Dendritic cell treated with granulocyte-macrophage colony-stimulating factor and Interleukin-4, amounts not matched to agents 40 ng/mL and 50 ng/mL, for 4 days (primary cell): ENCODE data around the gene PCNX2.
A peak's percentile ranks its signal among the peaks of the same experiment; 100 is the strongest.

ENCODE experiments used
- H3K27ac Mint-ChIP-seq: one replicate; pipeline ENCODE4 v1.8.0; 2022; ENCODE audit warnings: mild to moderate bottlenecking, mixed read lengths
- H3K27me3 Mint-ChIP-seq: one replicate; pipeline ENCODE4 v1.8.0; 2022; ENCODE audit warnings: mild to moderate bottlenecking, mixed read lengths
- H3K36me3 Mint-ChIP-seq: one replicate; pipeline ENCODE4 v1.8.0; 2022; ENCODE audit warnings: low read depth, mixed read lengths
- H3K4me1 Mint-ChIP-seq: one replicate; pipeline ENCODE4 v1.8.0; 2022; ENCODE audit warnings: low read depth, mixed read lengths
- H3K4me3 Mint-ChIP-seq: one replicate; pipeline ENCODE4 v1.8.0; 2022; ENCODE audit warnings: mild to moderate bottlenecking, moderate library complexity, mixed read lengths
- H3K9me3 Mint-ChIP-seq: one replicate; pipeline ENCODE4 v1.8.0; 2022; ENCODE audit warnings: mixed read lengths
- intact Hi-C: fragments of 100-400 bp; cut with micrococcal nuclease; formaldehyde crosslinking; loops from one replicate; pipeline ENCODE4 v1.15.0; 2022

Gene PCNX2

DNA sequence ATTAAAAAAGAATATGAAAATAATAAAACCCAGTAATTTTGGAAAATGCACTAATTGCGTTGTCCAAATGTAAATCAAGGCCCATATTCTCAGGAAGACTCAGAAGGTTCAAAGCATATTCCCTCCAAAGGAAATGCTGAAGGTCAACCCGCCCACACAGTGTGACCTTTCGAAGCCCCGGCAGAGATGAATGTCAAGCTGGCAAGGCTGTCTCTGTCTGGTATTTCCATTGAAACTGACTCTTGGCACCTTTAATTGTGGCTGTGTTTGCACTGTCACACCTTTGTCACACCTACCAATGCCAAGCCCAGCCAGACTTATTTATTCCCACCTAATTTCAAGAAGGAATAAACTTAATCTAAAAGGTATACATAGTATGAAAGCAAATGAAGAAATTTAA is 262.6 kb downstream of the PCNX2 start:
- no peaks in the 10 kb centered on the region for H3K27me3 Mint-ChIP-seq
- H3K36me3 Mint-ChIP-seq, result no peaks in the 10 kb centered on the region
- H3K9me3 Mint-ChIP-seq, result no peaks in the 10 kb centered on the region
- H3K27ac Mint-ChIP-seq, result no peak overlapping the region
- H3K4me1 Mint-ChIP-seq, result peaks cover 1% of the 10 kb centered on the region
- intact Hi-C loops, result no loop called here
- H3K4me3 Mint-ChIP-seq, result no peak overlapping the region

DNA sequence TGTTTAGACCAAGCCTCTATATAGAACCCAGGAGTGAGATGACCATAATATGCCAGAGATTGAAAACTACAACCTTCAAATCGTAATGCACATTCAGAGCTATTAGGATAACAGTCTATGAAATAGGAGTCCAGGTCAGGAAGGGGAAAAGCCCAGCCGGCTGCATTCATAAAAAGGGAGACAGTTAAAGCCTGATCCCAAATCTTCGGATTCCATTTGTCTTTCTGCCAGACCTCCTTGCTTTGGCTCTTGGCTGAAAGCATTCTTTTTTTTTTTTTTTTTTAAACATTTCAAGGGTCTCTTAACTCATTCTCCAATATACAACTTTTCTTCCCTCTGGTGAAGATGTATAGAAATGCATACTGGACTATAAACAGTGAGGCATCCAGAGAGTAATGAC is 264.0 kb downstream of the PCNX2 start:
- intact Hi-C loops, result no loop called here
- Mint-ChIP-seq H3K4me3 (no peak overlapping the region), H3K36me3 (no peaks in the 10 kb centered on the region), H3K4me1 (peaks cover 7% of the 10 kb centered on the region), H3K27me3 (no peaks in the 10 kb centered on the region), H3K9me3 (no peaks in the 10 kb centered on the region), H3K27ac (no peak overlapping the region)

DNA sequence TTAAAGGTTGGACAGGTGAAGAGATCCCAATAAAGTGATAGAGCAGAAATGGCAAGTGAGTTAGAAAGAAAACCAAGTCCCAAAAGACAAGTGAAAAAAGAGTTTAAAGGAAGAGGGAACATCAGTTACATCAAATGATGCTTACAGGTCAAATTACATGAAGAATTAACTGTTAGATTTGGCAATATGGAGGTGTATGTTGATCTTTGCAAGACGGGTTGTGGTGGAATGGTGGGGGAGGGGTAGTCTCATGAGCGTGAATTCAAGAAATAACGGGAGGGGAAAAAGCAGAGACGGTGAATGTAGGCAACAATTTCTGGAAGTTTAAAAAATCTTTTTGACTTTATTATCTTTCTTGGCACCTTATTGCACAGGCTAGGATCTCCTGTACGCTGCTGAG is 268.5 kb downstream of the PCNX2 start:
- Mint-ChIP-seq H3K4me3 (no peak overlapping the region), H3K9me3 (no peaks in the 10 kb centered on the region), H3K36me3 (no peaks in the 10 kb centered on the region), H3K27ac (no peak overlapping the region), H3K4me1 (peaks cover 11% of the 10 kb centered on the region), H3K27me3 (no peaks in the 10 kb centered on the region)
- intact Hi-C loops, result loop anchor here (10.0 kb wide), 2 partner anchors 148 to 392 kb away; partner anchors contain the start of gene SIPA1L2

DNA sequence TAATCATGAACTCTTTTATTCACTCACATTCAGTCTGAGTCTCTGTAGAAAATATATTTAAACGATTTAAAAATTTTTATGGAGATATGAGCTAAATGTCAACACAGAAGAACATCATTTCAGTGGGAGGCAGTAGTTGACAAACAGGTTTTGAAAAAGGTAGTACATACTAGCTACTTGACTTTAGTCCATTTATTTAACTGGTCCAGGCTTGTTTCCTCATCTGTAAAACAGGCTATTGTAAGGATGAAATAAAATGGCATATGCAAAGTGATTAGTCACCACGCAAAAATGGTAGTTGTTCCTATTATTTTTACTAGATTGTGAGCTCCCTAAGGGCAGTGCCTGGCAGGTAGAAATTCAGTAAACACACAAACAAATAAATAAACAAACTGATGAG is 270.0 kb downstream of the PCNX2 start:
- no peaks in the 10 kb centered on the region for H3K36me3 Mint-ChIP-seq
- no peaks in the 10 kb centered on the region for H3K27me3 Mint-ChIP-seq
- intact Hi-C loops, result loop anchor here (10.0 kb wide), 2 partner anchors 149 to 391 kb away; partner anchors contain the start of gene SIPA1L2
- peaks cover 17% of the 10 kb centered on the region for H3K4me1 Mint-ChIP-seq
- no peaks in the 10 kb centered on the region for H3K9me3 Mint-ChIP-seq
- no peak overlapping the region for H3K27ac Mint-ChIP-seq
- no peak overlapping the region for H3K4me3 Mint-ChIP-seq

DNA sequence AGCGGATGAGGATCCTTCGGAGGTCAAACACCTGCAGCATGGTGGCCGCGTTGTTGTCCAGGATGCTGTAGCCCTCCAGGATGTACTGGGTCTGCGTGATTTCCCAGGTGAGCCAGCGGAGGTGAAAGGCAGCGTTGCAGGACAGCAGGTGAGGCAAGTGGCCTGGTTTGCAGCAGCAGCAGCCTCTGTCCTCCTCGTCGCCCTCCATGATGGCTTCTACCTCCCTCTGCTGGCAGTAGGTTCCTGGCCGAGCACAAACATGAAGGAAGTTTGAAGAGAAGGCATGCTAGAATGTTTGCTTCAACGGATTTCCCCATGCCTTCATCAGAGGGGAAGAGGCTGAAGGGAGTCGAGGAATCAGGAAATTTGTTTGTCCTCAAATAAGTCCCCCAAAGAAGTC is 270.4 kb downstream of the PCNX2 start:
- H3K4me3 Mint-ChIP-seq, result no peak overlapping the region
- H3K36me3 Mint-ChIP-seq, result no peaks in the 10 kb centered on the region
- H3K4me1 Mint-ChIP-seq, result peaks cover 21% of the 10 kb centered on the region
- H3K27me3 Mint-ChIP-seq, result peaks cover 2% of the 10 kb centered on the region
- H3K9me3 Mint-ChIP-seq, result no peaks in the 10 kb centered on the region
- intact Hi-C loops, result loop anchor here (10.0 kb wide), 2 partner anchors 150 to 390 kb away; partner anchors contain the start of gene SIPA1L2
- H3K27ac Mint-ChIP-seq, result no peak overlapping the region

DNA sequence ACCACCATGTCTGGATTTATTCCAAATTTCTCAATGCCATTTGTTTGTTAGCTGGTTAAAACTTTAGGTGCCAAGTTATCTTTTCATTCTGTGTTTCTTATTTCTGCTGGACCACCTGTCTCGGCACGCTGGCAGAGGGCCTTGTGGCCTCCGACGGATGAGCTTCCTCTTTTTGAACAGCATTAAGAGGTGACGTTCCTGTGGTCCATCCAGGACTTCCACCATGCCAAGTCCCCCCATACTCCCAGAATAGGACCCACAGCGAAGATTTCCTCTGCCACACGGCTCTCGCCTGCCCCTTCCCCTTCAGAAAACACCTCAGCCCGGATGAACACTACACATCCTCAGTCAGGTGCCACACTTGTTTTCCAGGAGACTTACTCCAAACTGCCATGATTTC is 271.3 kb downstream of the PCNX2 start:
- H3K4me1 Mint-ChIP-seq, result peaks cover 31% of the 10 kb centered on the region
- H3K4me3 Mint-ChIP-seq, result no peak overlapping the region
- intact Hi-C loops, result loop anchor here (10.0 kb wide), 2 partner anchors 151 to 389 kb away; partner anchors contain the start of gene SIPA1L2
- H3K27ac Mint-ChIP-seq, result no peak overlapping the region
- no peaks in the 10 kb centered on the region for H3K36me3 Mint-ChIP-seq
- peaks cover 2% of the 10 kb centered on the region for H3K27me3 Mint-ChIP-seq
- no peaks in the 10 kb centered on the region for H3K9me3 Mint-ChIP-seq

DNA sequence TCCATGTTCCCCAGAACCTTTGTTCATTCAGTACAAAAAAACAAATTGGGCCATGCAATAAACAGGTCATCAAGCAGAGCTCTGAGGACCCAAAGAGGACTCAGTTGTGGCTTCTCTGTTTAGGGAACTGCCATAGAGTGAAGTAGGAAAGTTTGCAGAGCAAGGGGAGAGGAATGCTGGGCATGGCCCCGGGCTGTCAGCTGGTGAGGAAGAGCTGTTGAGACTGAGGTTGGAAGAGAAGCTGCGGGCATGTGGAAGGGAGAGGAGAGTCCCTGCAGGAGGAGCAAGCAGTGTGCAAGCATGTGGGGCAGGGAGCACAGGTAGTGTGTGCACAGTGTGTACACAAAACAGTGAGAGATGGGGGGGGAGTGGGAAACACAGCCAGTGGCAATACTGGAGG is 273.3 kb downstream of the PCNX2 start:
- no peak overlapping the region for H3K4me3 Mint-ChIP-seq
- peaks cover 27% of the 10 kb centered on the region for H3K4me1 Mint-ChIP-seq
- H3K36me3 Mint-ChIP-seq, result no peaks in the 10 kb centered on the region
- no peak overlapping the region for H3K27ac Mint-ChIP-seq
- H3K9me3 Mint-ChIP-seq, result no peaks in the 10 kb centered on the region
- H3K27me3 Mint-ChIP-seq, result peaks cover 2% of the 10 kb centered on the region
- intact Hi-C loops, result loop anchor here (10.0 kb wide), 2 partner anchors 153 to 387 kb away; partner anchors contain the start of gene SIPA1L2

DNA sequence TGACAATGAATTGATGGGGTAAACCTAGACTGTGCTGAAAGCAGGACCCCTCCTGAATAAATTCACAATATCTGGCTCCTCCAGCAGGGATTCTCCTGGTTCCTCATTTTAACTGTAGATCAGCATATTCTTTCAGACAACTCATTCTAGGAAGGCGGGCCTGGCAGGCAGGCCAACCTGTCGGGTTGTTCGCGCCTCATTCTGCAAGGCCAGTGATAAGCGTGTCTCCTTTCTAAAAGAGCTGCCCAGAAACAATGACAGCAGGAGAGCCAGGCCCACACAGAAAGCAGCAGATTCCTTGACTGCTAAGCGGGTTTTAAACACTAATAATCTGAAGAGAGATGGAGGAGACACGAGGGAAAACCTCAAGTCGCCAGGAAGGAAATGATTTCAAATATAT is 275.1 kb downstream of the PCNX2 start:
- no peaks in the 10 kb centered on the region for H3K9me3 Mint-ChIP-seq
- H3K4me3 Mint-ChIP-seq, result peak overlapping the region; percentile 31
- H3K27me3 Mint-ChIP-seq, result peaks cover 2% of the 10 kb centered on the region
- intact Hi-C loops, result loop anchor here (10.0 kb wide), 2 partner anchors 154 to 386 kb away; partner anchors contain the start of gene SIPA1L2
- H3K4me1 Mint-ChIP-seq, result peaks cover 27% of the 10 kb centered on the region
- H3K27ac Mint-ChIP-seq, result peak overlapping the region; percentile 71
- H3K36me3 Mint-ChIP-seq, result no peaks in the 10 kb centered on the region

DNA sequence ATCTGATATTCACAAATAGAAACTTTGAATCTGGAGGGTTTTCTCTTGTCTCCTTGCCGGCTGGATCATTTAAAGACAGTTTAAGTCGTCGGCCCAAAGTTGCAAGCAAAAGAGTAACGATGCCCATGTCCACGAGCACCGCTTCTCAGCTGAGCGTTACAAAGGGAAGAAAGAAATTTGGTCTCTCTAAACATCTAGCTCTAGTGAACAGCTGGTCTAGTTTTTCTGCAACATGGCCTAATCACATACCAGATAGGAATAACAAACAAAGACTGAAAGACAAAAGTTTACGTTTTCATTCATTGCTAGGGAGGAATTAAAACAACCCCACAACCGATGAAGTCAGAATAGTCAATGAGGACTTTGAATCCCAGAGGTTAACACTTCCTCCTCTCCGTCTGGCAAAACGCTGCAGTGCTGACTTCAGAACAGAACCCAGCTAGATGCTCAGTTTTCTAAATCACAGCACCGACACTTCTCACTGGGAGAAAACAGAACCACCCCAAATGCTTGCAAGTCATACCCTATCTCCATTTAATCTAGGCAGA is 275.7 kb downstream of the PCNX2 start:
- Mint-ChIP-seq H3K4me3 (no peak overlapping the region), H3K27ac (peak overlapping the region; percentile 71), H3K36me3 (no peaks in the 10 kb centered on the region), H3K27me3 (peaks cover 2% of the 10 kb centered on the region), H3K4me1 (peaks cover 27% of the 10 kb centered on the region), H3K9me3 (no peaks in the 10 kb centered on the region)
- intact Hi-C loops, result loop anchor here (10.0 kb wide), 2 partner anchors 155 to 385 kb away; partner anchors contain the start of gene SIPA1L2

DNA sequence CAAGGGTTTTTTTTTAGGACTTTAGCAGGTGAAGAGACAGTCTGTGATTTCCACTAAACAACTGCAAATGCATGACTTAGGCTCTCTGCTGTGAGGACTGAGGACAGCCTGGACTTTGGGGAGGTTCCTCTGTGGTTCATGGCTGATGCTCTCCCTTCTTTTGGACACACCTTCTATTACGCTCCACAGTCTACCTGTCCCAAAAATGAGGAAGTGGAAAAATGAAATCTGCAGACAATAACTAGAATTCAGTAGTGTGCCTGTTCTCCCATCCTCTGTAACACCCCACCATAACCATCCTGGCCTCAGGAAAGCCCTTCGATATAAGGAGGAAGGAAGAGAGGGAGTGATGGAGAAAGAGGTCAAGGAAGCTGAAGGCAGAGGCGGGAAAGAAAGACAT is 276.4 kb downstream of the PCNX2 start:
- peak overlapping the region; percentile 48 for H3K27ac Mint-ChIP-seq
- peaks cover 27% of the 10 kb centered on the region for H3K4me1 Mint-ChIP-seq
- peaks cover 2% of the 10 kb centered on the region for H3K27me3 Mint-ChIP-seq
- H3K4me3 Mint-ChIP-seq, result no peak overlapping the region
- H3K9me3 Mint-ChIP-seq, result no peaks in the 10 kb centered on the region
- H3K36me3 Mint-ChIP-seq, result no peaks in the 10 kb centered on the region
- intact Hi-C loops, result no loop called here

DNA sequence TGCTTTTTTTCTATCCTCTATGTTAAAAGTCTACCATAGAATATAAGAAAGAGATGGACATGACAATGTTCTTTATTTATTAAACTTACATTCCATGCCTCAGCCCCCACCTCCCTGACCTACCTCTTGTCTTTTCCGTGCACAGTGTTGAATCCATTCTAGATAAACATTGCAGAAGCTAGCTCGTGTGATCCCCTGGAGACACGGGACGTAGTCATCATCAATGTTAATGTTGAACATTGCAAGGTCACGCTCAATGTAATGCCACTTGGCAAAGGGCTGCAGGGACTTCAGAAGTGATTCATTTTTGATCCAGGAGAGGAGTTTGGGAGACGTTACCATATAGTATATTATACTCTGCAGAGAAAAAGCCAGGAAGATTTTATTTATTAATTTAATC is 278.7 kb downstream of the PCNX2 start:
- Mint-ChIP-seq H3K4me1 (peaks cover 20% of the 10 kb centered on the region), H3K36me3 (no peaks in the 10 kb centered on the region), H3K4me3 (no peak overlapping the region), H3K27me3 (peaks cover 2% of the 10 kb centered on the region), H3K27ac (no peak overlapping the region), H3K9me3 (no peaks in the 10 kb centered on the region)
- intact Hi-C loops, result no loop called here

DNA sequence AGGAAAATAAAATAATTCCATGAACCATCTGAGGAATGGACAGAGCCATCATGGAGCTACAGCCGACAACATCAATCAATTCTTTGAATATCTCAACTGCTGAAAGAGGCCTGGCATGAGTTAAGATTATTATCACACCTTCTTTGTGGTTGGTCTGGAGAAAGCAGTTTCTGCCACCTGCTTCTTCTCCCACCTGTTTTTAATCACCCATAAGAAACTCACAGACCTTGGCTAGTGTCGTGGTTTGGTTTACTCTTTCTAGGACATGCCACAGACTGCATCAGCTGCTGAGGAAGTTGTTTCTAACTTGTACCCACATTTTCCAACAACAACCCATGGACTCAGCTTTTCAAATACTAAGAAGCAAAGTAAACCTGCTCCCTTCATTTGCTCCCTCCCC is 279.6 kb downstream of the PCNX2 start:
- intact Hi-C loops, result no loop called here
- peaks cover 2% of the 10 kb centered on the region for H3K27me3 Mint-ChIP-seq
- H3K4me1 Mint-ChIP-seq, result peaks cover 20% of the 10 kb centered on the region
- no peaks in the 10 kb centered on the region for H3K36me3 Mint-ChIP-seq
- no peaks in the 10 kb centered on the region for H3K9me3 Mint-ChIP-seq
- no peak overlapping the region for H3K27ac Mint-ChIP-seq
- no peak overlapping the region for H3K4me3 Mint-ChIP-seq

DNA sequence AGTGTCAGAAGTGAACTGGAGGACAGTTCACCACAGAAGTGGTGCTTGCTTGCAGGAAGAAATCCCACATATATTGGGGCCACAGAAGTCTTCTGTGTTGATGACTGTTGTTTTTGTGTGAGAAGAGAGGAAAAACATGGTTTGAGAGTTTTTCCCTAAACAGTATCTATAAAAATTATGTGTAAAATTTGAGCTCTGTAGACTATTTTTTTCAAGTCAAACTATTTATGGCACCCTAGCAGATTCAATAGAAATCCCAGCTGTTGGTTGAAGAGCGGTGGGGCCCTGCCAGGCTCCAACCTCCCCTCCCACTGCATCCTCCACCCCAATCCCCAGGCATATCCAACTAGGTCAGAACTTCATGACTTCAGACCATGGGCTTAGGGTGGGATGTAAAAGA is 283.5 kb downstream of the PCNX2 start:
- Mint-ChIP-seq H3K4me1 (no peaks in the 10 kb centered on the region), H3K36me3 (no peaks in the 10 kb centered on the region), H3K27me3 (no peaks in the 10 kb centered on the region), H3K9me3 (no peaks in the 10 kb centered on the region), H3K27ac (no peak overlapping the region), H3K4me3 (no peak overlapping the region)
- intact Hi-C loops, result no loop called here

DNA sequence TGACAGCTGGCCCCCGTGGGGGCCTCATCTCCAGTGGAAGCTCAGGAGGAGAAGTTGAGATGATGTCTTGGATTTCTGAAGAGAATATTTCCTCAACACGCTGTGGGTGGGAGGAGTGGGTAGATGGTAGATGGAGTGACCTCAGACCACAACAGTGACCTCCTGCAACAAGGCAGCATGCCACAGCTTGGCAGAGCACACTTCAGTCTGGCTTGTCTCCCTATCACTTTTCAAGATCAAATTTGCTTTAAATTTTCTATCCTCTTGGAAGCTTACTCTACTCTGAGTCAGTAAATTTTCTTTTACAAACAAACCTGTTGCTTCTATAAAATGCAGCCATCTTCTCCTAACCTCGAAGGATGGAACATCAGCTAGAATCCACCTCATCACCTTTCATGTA is 285.4 kb downstream of the PCNX2 start:
- Mint-ChIP-seq H3K27me3 (no peaks in the 10 kb centered on the region), H3K36me3 (no peaks in the 10 kb centered on the region), H3K9me3 (no peaks in the 10 kb centered on the region), H3K4me1 (no peaks in the 10 kb centered on the region), H3K27ac (no peak overlapping the region), H3K4me3 (no peak overlapping the region)
- intact Hi-C loops, result no loop called here

DNA sequence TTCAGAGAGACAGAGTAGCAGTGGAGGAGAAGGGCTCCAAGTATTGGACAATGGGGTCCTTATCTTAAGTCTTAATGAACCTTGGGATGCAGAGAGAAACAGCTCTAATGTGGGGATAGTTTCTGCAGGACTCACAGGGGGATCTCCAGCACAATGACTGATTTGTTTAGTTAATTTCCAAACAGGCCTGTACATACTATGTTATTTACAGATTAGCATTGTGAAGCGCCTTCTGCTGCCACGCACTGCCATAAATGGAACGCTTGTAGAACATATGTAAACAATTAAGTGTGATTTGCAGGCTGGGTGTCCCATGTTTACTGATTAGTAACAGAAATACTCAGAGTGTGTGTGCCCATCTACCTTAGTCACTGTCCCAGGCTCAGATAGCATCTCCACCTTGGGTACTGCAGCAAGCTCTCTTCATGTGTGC is 289.0 kb downstream of the PCNX2 start:
- no peaks in the 10 kb centered on the region for H3K36me3 Mint-ChIP-seq
- no peak overlapping the region for H3K4me3 Mint-ChIP-seq
- H3K9me3 Mint-ChIP-seq, result no peaks in the 10 kb centered on the region
- no peak overlapping the region for H3K27ac Mint-ChIP-seq
- intact Hi-C loops, result no loop called here
- no peaks in the 10 kb centered on the region for H3K27me3 Mint-ChIP-seq
- no peaks in the 10 kb centered on the region for H3K4me1 Mint-ChIP-seq
